Upper lobe of left lung (tissue), 6 donors: ENCODE results near the gene MED29. TPM values are rescaled to one million over a fixed set of nuclear protein-coding genes. Genes with fewer than 3 reads are reported as not detected.

Experiments used
- small RNA-seq, 4 donors: library from RNA; depleted of rRNA; stranded (forward); fragments of <200 nt; gene quantifications; one replicate each; pipeline ENCODE3, GENCODE V24; 2016
- total RNA-seq, 6 donors: library from RNA; depleted of rRNA in 4 of 6; stranded (reverse); fragments of >200 nt in 4 of 6; gene quantifications; one replicate each; pipeline versions ENCODE4 v1.1.0 to v1.2.1, GENCODE V29; 2016 to 2021
- donor health status: DM: no; HTN: no; CAD: no; lungs with moderate emphysema.
- donor health status: DM: no; HTN: yes; CAD: no; lungs with severe emphysema.

Gene MED29
- total RNA-seq, 6 donors from 2014 or later = 18.9 to 51.1 (median 33.7) TPM

Small RNA genes within 50 kb of the gene (small RNA-seq; reads per million reads assigned to genes)
- gene AC011445.2 (0.12 to 1.1 (median 0.18) reads per million in 4 donors), gene MIR4530 (0 to 0.11 (median 0) reads per million in 4 donors), gene RN7SL566P (0 reads per million in 4 donors)

Other genes starting within 250 kb of the MED29 start
- under 1 TPM in 1 of 6 donors, not detected in 5; 0.47 TPM for gene NCCRP1, start 194.4 kb upstream of the MED29 start, total RNA-seq
- gene SYCN, start 187.1 kb upstream of the MED29 start, total RNA-seq = 1 to 10 TPM in 1 of 6 donors, under 1 TPM in 1, not detected in 4; 0.83 to 1.3 TPM
- gene IFNL3, start 146.4 kb upstream of the MED29 start, total RNA-seq = not detected
- gene IFNL4, start 142.5 kb upstream of the MED29 start, total RNA-seq = not detected
- gene IFNL2, start 123.0 kb upstream of the MED29 start, total RNA-seq = not detected
- not detected for gene IFNL1, start 95.0 kb upstream of the MED29 start, total RNA-seq
- gene LRFN1, start 70.5 kb upstream of the MED29 start, total RNA-seq = 1 to 10 TPM in 5 of 6 donors, under 1 TPM in 1; 0.69 to 5.0 (median 1.8) TPM
- 100 to 1,000 TPM in 2 of 6 donors, 10 to 100 TPM in 4; 23.0 to 163 (median 75.3) TPM for gene GMFG, start 55.3 kb upstream of the MED29 start, total RNA-seq
- gene SAMD4B, start 49.0 kb upstream of the MED29 start, total RNA-seq = 100 to 1,000 TPM in 2 of 6 donors, 10 to 100 TPM in 4; 57.7 to 125 (median 79.3) TPM
- 10 to 100 TPM; 28.6 to 48.0 (median 35.4) TPM for gene PAF1, start 272 bp upstream of the MED29 start, total RNA-seq
- 100 to 1,000 TPM; 195 to 525 (median 238) TPM for gene ZFP36, start 15.5 kb downstream of the MED29 start, total RNA-seq
- 10 to 100 TPM; 15.8 to 48.1 (median 29.0) TPM for gene PLEKHG2, start 21.3 kb downstream of the MED29 start, total RNA-seq
- 1,000 to 10,000 TPM in 4 of 6 donors, 100 to 1,000 TPM in 2; 634 to 2,303 (median 1,625) TPM for gene RPS16, start 44.6 kb downstream of the MED29 start, total RNA-seq
- 100 to 1,000 TPM in 4 of 6 donors, 10 to 100 TPM in 2; 94.9 to 183 (median 111) TPM for gene SUPT5H, start 54.2 kb downstream of the MED29 start, total RNA-seq
- 10 to 100 TPM; 47.8 to 80.9 (median 54.4) TPM for gene TIMM50, start 89.5 kb downstream of the MED29 start, total RNA-seq
- not detected for gene DLL3, start 107.6 kb downstream of the MED29 start, total RNA-seq
- gene SELENOV, start 123.8 kb downstream of the MED29 start, total RNA-seq = not detected
- 1 to 10 TPM; 1.2 to 6.3 (median 2.4) TPM for gene EID2B, start 141.5 kb downstream of the MED29 start, total RNA-seq
- 10 to 100 TPM in 5 of 6 donors, 1 to 10 TPM in 1; 9.4 to 24.2 (median 16.2) TPM for gene EID2, start 148.8 kb downstream of the MED29 start, total RNA-seq
- not detected for gene LGALS13, start 211.1 kb downstream of the MED29 start, total RNA-seq